GM12801 (cell line): ENCODE results near the gene INPP5A.

Experiments
- TF ChIP-seq, protein P1 (sequence below): IDR thresholded peaks from one replicate; pipeline ENCODE4 v1.5.1; 2011; ENCODE audit warnings: control low read depth; ENCODE audit not compliant: insufficient read length; ENCODE audit errors: extremely low read depth

INPP5A gene

DNA sequence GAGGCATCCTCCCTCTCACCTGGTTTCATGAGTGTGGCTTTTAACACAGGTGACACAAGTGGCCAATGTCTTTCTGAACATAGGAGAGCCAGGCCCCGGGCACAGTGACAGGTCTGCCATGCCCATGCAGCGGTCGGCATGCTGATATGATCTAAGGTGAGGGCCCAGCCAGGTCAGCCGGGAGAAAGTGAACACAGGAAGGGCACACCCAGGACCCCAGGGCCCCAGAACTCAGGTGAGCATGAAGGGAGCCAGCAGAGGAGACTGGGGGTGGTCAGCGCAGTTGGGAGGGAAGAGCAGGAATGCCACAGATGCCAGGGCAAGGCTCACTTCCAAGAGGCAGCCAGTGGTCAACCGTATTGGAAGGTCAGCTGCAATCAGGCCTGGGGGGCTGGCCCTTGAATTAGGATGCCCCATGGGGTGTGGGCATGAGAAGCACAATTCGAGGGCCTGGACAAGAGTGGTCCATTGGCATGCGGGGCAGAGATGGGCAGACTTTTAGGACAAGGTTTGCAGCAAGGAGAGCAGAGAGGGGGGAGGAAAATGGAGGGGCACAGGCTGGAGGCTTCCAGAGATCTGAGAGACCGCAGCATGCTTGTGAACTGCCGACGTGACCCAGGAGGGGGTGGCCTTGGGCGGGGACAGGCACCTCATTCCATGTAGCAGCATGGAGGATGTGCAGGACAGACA lies 3.9 kb upstream of the INPP5A start:
- TF ChIP-seq, protein P1, sequence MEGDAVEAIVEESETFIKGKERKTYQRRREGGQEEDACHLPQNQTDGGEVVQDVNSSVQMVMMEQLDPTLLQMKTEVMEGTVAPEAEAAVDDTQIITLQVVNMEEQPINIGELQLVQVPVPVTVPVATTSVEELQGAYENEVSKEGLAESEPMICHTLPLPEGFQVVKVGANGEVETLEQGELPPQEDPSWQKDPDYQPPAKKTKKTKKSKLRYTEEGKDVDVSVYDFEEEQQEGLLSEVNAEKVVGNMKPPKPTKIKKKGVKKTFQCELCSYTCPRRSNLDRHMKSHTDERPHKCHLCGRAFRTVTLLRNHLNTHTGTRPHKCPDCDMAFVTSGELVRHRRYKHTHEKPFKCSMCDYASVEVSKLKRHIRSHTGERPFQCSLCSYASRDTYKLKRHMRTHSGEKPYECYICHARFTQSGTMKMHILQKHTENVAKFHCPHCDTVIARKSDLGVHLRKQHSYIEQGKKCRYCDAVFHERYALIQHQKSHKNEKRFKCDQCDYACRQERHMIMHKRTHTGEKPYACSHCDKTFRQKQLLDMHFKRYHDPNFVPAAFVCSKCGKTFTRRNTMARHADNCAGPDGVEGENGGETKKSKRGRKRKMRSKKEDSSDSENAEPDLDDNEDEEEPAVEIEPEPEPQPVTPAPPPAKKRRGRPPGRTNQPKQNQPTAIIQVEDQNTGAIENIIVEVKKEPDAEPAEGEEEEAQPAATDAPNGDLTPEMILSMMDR = no peak

- TF ChIP-seq, protein P1 = no peak
Measured at GRCh38 chr10:132534391-132535064, 3.1 kb upstream of the INPP5A start.

- TF ChIP-seq, protein P1 = no peak
Measured at GRCh38 chr10:132535065-132535651, 2.4 kb upstream of the INPP5A start.

- TF ChIP-seq, protein P1 = no peak
Measured at GRCh38 chr10:132536241-132536876, 1.2 kb upstream of the INPP5A start.

GRCh38 chr10:132536877-132537683 lies 507 bp upstream of the INPP5A start:
- TF ChIP-seq, protein P1 = no peak

- TF ChIP-seq, protein P1 = no peak
Measured at GRCh38 chr10:132538031-132538789, 623 bp downstream of the INPP5A start.
